K562 (cell line): Measurements from ENCODE around the gene DVL3. TPM values are rescaled to one million over a fixed set of nuclear protein-coding genes. Genes with fewer than 3 reads are reported as not detected.

Experiments
- ARNT ChIP-seq, 2 experiments: fragments of 450-650 bp; IDR thresholded peaks; 2 replicates each; pipeline ENCODE4 v1.6.1; 2016; ENCODE audit warnings: mild to moderate bottlenecking in 1 of 2
- BRD4 ChIP-seq: fragments of 200-600 bp; sonication (generic); IDR thresholded peaks from 2 replicates; pipeline ENCODE4 v1.6.1; 2017; ENCODE audit warnings: inconsistent platforms
- CHD1 ChIP-seq: fragments of 200-600 bp; sonication (generic); IDR thresholded peaks from one replicate; pipeline ENCODE4 v1.6.1; 2012; ENCODE audit warnings: mild to moderate bottlenecking, moderate library complexity, low read length, inconsistent platforms
- CTBP1 ChIP-seq: fragments of 450-650 bp; IDR thresholded peaks from 2 replicates; pipeline ENCODE4 v1.6.1; 2016; ENCODE audit warnings: borderline replicate concordance
- ETS2 ChIP-seq: IDR thresholded peaks from 2 replicates; pipeline ENCODE4 v1.6.1; 2016; ENCODE audit warnings: borderline replicate concordance, missing genetic modification characterization, mild to moderate bottlenecking, moderate library complexity, missing compliant biosample characterization; ENCODE audit not compliant: poor library complexity, severe bottlenecking
- GABPB1 ChIP-seq: sonication (generic); formaldehyde crosslinking; IDR thresholded peaks from 2 replicates; pipeline ENCODE4 v1.8.0; 2022; ENCODE audit warnings: mild to moderate bottlenecking, missing genetic modification reagents
- HBP1 ChIP-seq: fragments of 450-650 bp; formaldehyde crosslinking; IDR thresholded peaks from 2 replicates; pipeline ENCODE4 v1.4.0; 2022; ENCODE audit warnings: missing genetic modification characterization
- IFI16 ChIP-seq: fragments of 250-450 bp; sonication (Bioruptor Pico); IDR thresholded peaks from 2 replicates; pipeline ENCODE4 v2.1.2; 2022; ENCODE audit warnings: mild to moderate bottlenecking, inconsistent platforms
- KHSRP ChIP-seq: fragments of 450-650 bp; IDR thresholded peaks from 2 replicates; pipeline ENCODE4 v1.6.1; 2017
- MEF2D ChIP-seq: conservative IDR thresholded peaks from 2 replicates; pipeline ENCODE4 v1.6.1; 2016; ENCODE audit warnings: low read depth, missing genetic modification characterization, missing compliant biosample characterization
- MYNN ChIP-seq, 2 experiments: sonication (generic); formaldehyde crosslinking in 1 of 2; IDR thresholded peaks; 2 replicates each; pipeline versions ENCODE4 v1.5.0 to v1.6.1; 2016 to 2020; ENCODE audit warnings: antibody characterized with exemption in 1 of 2, missing genetic modification reagents in 1 of 2
- NCOR1 ChIP-seq: fragments of 450-650 bp; IDR thresholded peaks from 2 replicates; pipeline ENCODE4 v1.6.1; 2016; ENCODE audit warnings: mild to moderate bottlenecking, moderate library complexity
- PRPF4 ChIP-seq: fragments of 200-400 bp; formaldehyde crosslinking; IDR thresholded peaks from one replicate; pipeline ENCODE4 v1.6.1; 2017; ENCODE audit warnings: low read length, low read depth, mild to moderate bottlenecking; ENCODE audit not compliant: insufficient read depth, poor library complexity, severe bottlenecking
- SAFB ChIP-seq: fragments of 200-400 bp; formaldehyde crosslinking; IDR thresholded peaks from 2 replicates; pipeline ENCODE4 v1.6.1; 2017; ENCODE audit warnings: low read depth, low read length, borderline replicate concordance
- SP2 ChIP-seq: IDR thresholded peaks from 2 replicates; pipeline ENCODE4 v1.6.1; 2011; ENCODE audit warnings: mild to moderate bottlenecking, low read depth, low read length, moderate library complexity; ENCODE audit not compliant: poor library complexity, severe bottlenecking; ENCODE audit errors: extremely low read depth
- TCFL5 ChIP-seq: fragments of 250-450 bp; sonication (Bioruptor Pico); conservative IDR thresholded peaks from 2 replicates; pipeline ENCODE4 v1.6.1; 2021; ENCODE audit warnings: mild to moderate bottlenecking, moderate library complexity, matching md5 sums
- TFAP4 ChIP-seq: sonication (generic); formaldehyde crosslinking; IDR thresholded peaks from 2 replicates; pipeline ENCODE4 v1.8.0; 2022; ENCODE audit warnings: missing genetic modification reagents, mild to moderate bottlenecking, moderate library complexity, borderline replicate concordance
- ZBTB5 ChIP-seq: fragments of 450-650 bp; IDR thresholded peaks from 2 replicates; pipeline ENCODE4 v1.6.1; 2017; ENCODE audit warnings: antibody characterized with exemption
- ZBTB7A ChIP-seq: IDR thresholded peaks from 2 replicates; pipeline ENCODE4 v1.6.1; 2011; ENCODE audit warnings: low read depth, mild to moderate bottlenecking, low read length, moderate library complexity, borderline replicate concordance; ENCODE audit not compliant: control insufficient read depth
- ZBTB8A ChIP-seq: fragments of 450-650 bp; IDR thresholded peaks from 2 replicates; pipeline ENCODE4 v1.6.1; 2018; ENCODE audit warnings: mild to moderate bottlenecking, moderate library complexity; ENCODE audit not compliant: partially characterized antibody
- ZNF143 ChIP-seq: sonication (generic); formaldehyde crosslinking; IDR thresholded peaks from 2 replicates; pipeline ENCODE4 v1.9.0; 2022; ENCODE audit warnings: mild to moderate bottlenecking, missing genetic modification reagents
- ZNF224 ChIP-seq: sonication (generic); formaldehyde crosslinking; IDR thresholded peaks from 2 replicates; pipeline ENCODE4 v1.8.0; 2022; ENCODE audit warnings: mild to moderate bottlenecking, missing genetic modification reagents
- ZNF384 ChIP-seq: IDR thresholded peaks from 2 replicates; pipeline ENCODE4 v1.6.1; 2012; ENCODE audit warnings: low read depth, low read length, improper control_type of control experiment
- ZNF75A ChIP-seq: fragments of 450-650 bp; formaldehyde crosslinking; IDR thresholded peaks from 2 replicates; pipeline ENCODE4 v1.4.0; 2020; ENCODE audit warnings: mild to moderate bottlenecking
- ZNF780A ChIP-seq: fragments of 250-450 bp; sonication (Bioruptor Pico); IDR thresholded peaks from 2 replicates; pipeline ENCODE4 v1.5.0; 2021; ENCODE audit warnings: mild to moderate bottlenecking
- polyA plus RNA-seq, 8 experiments: library from polyadenylated mRNA; depleted of rRNA in 4 of 8; stranded (reverse) in 5 of 8; unstranded in 3 of 8; fragments of >200 nt; fragmentation: Nextera tagmentation in 2 of 8; fragmentation: Illumina TruSeq in 1 of 8; extraction: Ambion mirVana in 2 of 8; extraction: Trizol in 1 of 8; gene quantifications; 2 replicates each; pipeline versions ENCODE4 v1.2.1 to v1.2.3, GENCODE V29; 2011 to 2014; ENCODE audit warnings: inconsistent platforms in 1 of 8, missing spikeins in 1 of 8
- total RNA-seq, 7 experiments: library from RNA; depleted of rRNA in 6 of 7; stranded (reverse); fragments of >200 nt in 6 of 7; fragmentation: Illumina TruSeq in 2 of 7; extraction: Trizol in 2 of 7; gene quantifications; 2 replicates each; pipeline versions ENCODE4 v1.2.1 to v1.2.3, GENCODE V29; 2011 to 2021; ENCODE audit warnings: low replicate concordance in 1 of 7

The DVL3 gene
- total and polyA plus RNA-seq, 9 of the 15 experiments (the other 6 are each of a cell fraction or from before 2014, with no cell fraction given), result 3.1 to 57.9 (median 20.1) TPM

- no peak for TF ChIP-seq HBP1 (CRISPR knock-in tag)
- no peak for TF ChIP-seq IFI16 (CRISPR knock-in tag)
- no peak for TF ChIP-seq PRPF4
- no peak for TF ChIP-seq CHD1
- TF ChIP-seq ZBTB8A, result no peak
- no peak for TF ChIP-seq KHSRP
- no peak for TF ChIP-seq ZBTB5
- peak; percentile 79 for TF ChIP-seq ZNF143 (CRISPR knock-in tag)
- TF ChIP-seq GABPB1 (CRISPR knock-in tag), result peak; percentile 74
- TF ChIP-seq MEF2D, result no peak; the same call in 1 of the 2 replicates
- peak; percentile 83 for TF ChIP-seq NCOR1
- TF ChIP-seq SP2, result no peak
- no peak; the same call in 1 of the 2 replicates for TF ChIP-seq TCFL5 (CRISPR knock-in tag)
- no peak for TF ChIP-seq ETS2
- peak; percentile 44; the same call in 1 of the 2 replicates for TF ChIP-seq SAFB
- TF ChIP-seq ZNF384, result peak; percentile 69; the same call in 1 of the 2 replicates
- TF ChIP-seq BRD4, result no peak
- TF ChIP-seq ZBTB7A, result peak; percentile 63; the same call in 1 of the 2 replicates
- TF ChIP-seq ARNT (IDR thresholded peaks at IDR 0.05), result no peak
- TF ChIP-seq ZNF224 (CRISPR knock-in tag), result no peak
- TF ChIP-seq MYNN (IDR thresholded peaks at IDR 0.05), result peak; percentile 72
- TF ChIP-seq MYNN (CRISPR knock-in tag; IDR thresholded peaks at IDR 0.05), result no peak
- peak; percentile 95 for TF ChIP-seq TFAP4
- no peak for TF ChIP-seq ZNF780A (CRISPR knock-in tag)
- TF ChIP-seq ZNF75A, result no peak
- TF ChIP-seq CTBP1, result peak; percentile 72
Measured at GRCh38 chr3:184185461-184186183, 30.4 kb downstream of the DVL3 start (continued).
